NCI-H748 (cell line): ENCODE results near the gene ZP1.
"Not testable (repeated sequence)": the region's sequence is repeated elsewhere in the genome, so short reads cannot be mapped to it uniquely, and the experiment has no call there.

ENCODE experiments used
- DNase-seq: peaks from one replicate; lab custom pipeline; 2025; ENCODE audit not compliant: unreplicated experiment; lab: John Stamatoyannopoulos, UW

Gene ZP1, protein sequence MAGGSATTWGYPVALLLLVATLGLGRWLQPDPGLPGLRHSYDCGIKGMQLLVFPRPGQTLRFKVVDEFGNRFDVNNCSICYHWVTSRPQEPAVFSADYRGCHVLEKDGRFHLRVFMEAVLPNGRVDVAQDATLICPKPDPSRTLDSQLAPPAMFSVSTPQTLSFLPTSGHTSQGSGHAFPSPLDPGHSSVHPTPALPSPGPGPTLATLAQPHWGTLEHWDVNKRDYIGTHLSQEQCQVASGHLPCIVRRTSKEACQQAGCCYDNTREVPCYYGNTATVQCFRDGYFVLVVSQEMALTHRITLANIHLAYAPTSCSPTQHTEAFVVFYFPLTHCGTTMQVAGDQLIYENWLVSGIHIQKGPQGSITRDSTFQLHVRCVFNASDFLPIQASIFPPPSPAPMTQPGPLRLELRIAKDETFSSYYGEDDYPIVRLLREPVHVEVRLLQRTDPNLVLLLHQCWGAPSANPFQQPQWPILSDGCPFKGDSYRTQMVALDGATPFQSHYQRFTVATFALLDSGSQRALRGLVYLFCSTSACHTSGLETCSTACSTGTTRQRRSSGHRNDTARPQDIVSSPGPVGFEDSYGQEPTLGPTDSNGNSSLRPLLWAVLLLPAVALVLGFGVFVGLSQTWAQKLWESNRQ

DNA sequence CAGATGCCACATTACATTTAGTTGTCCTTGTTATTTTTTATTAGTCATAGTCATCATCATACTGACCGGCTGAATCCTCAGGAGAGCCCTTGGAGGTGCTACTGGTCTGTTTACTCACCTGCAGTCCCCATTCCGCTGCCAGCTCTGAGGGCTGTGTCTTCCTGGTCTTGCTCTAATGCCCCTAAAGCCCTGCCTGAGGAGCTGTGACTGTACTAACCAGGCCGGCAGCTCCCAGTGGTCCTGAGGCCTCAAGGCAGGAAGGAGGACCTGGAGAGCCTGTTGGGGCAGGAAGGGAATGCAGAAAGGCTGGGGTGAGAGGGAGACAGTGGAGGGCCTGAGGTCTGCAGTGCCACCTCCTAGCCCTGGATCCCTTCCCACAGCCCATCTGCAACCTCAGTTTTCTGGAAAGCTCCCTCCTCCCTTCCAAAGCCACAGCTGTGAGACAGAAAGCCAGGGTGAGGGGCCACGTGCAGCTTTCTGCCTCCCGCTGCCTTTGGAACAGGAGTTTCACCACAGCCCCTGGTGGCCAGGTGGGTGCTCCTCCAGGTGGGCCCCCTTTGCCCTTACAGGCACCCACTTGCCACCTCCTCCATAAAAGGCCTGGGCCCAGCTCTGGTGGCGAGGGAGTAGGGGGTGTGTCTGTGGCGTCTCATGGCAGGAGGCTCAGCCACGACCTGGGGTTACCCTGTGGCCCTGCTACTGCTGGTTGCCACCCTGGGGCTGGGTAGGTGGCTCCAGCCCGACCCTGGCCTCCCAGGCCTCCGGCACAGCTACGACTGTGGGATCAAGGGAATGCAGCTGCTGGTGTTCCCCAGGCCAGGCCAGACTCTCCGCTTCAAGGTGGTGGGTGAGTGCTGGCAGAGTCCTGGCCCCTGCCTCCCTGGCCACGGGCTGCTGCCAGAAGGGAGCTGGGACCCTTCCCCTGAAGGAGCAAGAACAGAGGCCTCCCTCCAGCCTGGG, at the start of gene ZP1:
TSS of gene ZP1 (plus strand) at position 632 of the 960 bp plus-strand sequence. CDS start at position 652, 20 bp downstream.
- DNase-seq, result no peak

DNA sequence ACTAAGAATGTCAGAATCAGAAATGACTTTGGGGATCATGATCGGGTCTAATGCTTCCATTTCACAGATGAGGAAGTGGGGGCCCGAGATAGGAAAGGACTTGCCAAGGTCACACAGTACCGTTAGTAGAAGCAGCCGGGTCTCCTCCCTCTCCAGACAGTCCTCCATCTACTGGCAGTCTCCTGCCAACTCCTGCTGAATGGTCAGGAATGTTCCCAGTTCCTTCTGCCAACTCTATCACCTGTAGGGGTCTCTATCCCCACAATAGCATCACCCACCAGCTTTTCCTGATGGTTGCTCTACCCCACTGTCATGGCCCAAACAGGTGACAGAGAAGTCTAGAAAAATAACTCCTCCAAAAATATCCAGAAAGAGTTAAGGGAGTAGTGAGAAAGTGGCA, 49.3 kb upstream of the ZP1 start:
- DNase-seq, result no peak

DNA sequence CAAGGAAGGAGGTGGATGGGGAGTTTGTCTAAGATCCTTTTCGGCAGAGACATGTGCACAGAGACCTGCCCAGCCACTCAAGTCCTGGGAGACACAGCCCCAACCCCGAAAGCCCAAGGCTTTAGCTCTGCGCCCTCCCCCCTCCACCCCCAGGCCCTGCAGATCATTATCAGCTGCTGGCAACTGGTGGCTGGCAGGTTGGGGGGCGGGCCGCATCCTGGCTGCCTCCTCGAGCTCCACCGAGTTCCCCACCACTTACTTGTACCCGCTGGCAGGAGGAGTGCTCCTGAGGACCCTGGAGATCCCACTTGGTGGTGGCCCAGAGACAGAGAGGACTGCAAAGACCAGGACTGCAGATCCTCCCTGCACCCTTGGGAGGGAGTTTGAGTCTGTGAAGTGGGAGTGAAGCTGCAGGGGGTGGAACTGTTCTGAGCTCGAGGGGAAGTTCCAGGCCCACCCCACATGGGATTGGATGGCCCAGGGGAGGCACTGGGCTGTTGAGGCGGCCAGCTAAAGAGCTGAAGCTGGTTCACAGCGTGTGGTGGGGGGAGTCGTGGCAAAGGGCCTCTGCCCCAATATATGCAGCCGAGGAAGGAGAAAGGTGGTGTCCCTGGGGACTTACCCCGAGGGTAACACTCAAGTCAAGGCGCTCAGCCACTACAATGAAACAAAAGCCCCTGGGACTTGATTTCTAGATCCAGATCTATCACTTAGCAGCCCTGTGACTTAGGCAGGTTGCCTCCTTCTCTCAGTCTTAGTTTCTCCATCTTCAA, 45.3 kb upstream of the ZP1 start:
- DNase-seq, result no peak

- DNase-seq, result not testable (repeated sequence)
Observed at GRCh38 chr11:60823745-60824306, 43.5 kb upstream of the ZP1 start.

GRCh38 chr11:60825118-60825517, 42.2 kb upstream of the ZP1 start:
- no peak for DNase-seq

DNA sequence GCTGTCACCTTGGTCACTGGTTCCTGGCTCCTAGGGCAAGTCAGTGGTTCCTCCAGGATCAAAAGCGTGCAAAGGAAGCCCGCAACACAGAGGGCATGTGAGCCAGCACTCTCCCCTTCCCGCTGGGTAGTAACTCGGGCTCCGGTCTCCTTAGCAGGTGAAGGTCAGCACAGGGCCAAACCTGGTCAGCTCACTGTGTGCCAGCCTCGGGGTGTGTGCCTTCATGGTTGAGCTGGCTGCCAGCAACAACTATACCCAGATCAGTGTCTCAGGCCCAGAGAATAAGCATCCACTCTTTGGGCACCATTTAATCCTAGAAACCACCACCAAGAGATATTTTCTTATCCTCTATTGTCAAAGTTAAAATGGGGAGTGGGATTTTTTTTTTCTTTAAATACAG, 41.6 kb upstream of the ZP1 start:
- no peak for DNase-seq

DNA sequence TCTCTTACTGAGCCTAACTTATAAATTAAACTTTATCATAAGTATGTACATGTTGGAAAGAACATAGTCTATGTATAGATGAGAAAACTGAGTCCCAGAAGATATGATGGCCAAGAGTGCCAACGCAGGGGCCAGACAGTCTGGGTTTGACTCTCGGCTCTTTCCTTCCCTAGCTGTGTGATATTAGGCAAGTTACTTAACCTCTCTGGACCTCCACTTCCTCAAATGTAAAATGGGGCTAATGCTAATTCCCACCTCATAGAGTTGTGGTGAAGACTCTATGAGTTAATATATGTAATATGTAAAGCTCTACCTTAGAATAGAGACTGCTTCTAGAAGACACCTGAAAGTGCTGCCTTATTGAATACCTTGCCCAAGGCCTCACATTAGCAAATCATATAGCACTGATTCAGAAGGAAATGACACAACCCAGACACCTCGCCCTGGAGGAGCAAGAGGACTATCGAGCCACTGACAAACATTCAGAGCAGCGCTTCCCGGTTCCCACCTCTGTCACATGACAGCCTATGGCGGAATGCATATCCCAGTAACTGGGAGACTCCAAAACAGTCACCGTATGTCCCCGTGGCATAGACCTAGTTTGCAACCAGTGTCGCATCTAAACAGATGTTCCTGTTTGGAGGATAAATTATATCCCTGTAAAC, 36.7 kb upstream of the ZP1 start:
- no peak for DNase-seq

DNA sequence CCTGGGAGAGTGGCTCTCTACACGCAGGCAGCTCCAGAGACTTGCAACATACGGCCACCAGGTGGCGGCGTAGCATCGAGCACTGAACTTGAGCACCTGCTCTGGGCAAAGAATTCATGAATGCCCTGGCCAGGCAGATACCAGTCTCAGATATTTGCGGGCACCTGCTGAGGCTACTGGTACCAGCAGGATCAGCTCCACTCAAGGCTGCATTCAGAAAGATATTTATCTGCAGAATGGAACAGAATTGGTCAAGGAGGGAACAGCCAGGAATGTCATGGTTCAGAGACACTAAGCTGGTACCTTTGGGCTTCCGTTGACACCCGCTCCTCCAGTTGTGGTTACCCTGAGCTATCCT, 36.2 kb upstream of the ZP1 start:
- peak; percentile 87 for DNase-seq

DNA sequence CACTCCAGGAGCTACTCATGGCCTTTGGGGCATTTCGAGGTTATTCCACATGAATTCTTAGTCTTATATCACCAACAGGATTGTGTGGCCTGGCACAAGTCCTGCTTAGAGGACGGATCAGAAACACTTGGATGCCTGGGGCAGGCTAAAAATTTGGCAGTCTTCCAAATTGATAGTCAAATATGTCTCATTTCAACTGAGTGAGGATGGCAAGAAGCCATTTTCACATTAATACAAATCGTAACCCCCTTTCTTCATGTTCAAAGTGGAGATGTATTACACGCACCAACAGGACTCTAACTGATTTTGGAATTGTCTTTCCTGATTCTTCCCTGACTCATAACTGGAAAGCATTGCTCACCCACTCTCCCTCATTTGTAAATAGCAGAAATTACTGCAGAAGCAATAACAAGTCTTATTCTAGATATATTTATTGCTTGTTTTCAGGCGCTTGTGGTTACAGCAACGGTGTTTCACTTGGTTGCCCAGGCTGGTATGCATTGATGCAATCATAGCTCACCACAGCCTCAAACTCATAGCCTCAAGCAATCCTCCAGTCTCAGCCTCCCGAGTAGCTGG, 35.8 kb upstream of the ZP1 start:
- peak; percentile 38 for DNase-seq

- no peak for DNase-seq
Observed at GRCh38 chr11:60834742-60835533, 32.4 kb upstream of the ZP1 start.

DNA sequence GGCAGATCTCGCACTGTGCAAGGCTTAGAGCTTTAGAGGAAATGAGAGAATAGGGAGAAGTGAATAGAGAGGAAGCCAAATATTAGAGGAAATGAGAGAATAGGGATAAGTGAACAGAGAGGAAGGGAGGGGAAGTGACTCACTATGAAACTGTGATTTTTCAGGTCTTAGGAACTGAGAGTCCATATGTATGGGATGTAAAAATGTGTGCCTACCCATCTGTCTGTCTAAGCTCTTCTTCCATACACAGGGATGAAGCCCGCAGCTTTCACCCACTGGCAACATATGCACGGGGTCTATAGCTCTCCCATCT, 31.9 kb upstream of the ZP1 start:
- no peak for DNase-seq

DNA sequence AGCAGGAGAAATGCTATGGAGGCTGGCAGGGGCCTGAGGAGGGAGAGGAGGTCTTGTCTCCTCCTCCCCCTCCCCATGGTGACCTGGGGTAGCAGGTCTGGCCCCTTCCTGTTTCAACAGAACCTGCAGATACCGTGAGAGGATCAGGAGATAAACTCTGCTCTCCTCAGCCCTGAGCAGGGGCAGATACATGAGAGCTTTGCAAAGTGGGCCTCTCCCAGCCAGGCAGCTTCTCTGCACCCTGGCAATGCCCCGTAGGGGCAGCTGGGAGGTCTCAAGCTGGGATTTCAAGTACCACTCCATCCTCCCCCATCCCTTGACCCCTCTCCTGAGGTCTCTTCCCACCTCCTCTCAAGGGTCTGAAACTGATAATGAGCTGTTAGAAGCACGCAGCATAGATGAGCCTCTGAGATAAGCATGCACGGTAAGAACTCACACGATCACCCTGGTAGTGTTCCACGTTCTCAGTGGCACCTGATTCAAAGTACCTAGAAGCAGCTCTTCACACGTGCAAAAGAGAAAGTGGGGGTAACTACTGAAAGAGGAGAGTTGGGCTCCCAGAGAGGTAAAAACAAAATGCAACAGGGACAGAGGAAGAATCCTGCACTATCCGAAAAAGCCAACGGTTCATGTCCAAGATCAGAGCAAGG, 30.4 kb upstream of the ZP1 start:
- no peak for DNase-seq

GRCh38 chr11:60838132-60838531, 29.2 kb upstream of the ZP1 start:
- no peak for DNase-seq

DNA sequence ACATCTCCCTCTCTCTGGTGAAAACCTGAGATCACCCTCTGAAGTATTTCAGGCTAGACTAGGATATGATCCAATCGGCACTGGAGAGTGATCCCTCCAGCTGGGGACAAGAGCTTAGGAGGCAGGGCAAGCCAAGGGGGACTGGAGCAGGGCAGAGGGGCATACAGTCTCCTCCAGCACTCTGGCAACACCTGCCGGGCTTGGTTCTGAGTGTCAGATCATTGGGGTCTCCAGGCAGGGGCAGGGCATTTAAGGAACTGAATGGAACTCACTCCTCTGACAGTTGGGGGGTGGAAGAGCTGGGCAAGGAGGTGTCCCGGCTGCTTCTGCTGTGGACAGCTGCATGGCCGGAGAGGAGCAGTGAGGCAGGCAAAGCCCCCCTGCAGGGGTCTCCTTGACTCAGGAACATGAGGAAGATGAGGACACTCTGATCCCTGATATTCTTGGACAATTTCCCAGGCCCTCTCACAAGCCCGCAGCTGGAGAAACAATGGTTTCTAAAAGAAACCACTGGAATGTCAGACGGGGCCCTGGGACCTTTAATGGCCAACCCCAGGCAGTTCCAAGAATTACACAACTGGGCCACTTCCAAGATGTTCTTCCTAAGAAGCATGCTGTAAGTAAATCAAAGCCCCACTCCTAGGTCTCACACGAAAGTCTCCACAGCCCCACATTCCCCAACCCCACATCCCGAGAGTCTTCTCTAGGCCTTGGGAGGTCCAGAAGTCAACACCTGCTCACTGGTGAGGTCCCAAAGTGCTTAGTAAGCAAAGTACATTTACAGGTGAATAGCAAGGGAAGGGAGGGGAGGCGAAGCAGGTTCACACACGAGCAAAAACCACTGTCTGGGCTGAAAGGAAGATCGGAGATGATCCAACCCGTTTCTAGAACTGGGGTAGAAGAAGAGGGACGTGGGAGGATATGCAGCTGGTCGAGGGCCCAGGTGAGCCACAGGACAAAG, 26.6 kb upstream of the ZP1 start:
- DNase-seq, result no peak

DNA sequence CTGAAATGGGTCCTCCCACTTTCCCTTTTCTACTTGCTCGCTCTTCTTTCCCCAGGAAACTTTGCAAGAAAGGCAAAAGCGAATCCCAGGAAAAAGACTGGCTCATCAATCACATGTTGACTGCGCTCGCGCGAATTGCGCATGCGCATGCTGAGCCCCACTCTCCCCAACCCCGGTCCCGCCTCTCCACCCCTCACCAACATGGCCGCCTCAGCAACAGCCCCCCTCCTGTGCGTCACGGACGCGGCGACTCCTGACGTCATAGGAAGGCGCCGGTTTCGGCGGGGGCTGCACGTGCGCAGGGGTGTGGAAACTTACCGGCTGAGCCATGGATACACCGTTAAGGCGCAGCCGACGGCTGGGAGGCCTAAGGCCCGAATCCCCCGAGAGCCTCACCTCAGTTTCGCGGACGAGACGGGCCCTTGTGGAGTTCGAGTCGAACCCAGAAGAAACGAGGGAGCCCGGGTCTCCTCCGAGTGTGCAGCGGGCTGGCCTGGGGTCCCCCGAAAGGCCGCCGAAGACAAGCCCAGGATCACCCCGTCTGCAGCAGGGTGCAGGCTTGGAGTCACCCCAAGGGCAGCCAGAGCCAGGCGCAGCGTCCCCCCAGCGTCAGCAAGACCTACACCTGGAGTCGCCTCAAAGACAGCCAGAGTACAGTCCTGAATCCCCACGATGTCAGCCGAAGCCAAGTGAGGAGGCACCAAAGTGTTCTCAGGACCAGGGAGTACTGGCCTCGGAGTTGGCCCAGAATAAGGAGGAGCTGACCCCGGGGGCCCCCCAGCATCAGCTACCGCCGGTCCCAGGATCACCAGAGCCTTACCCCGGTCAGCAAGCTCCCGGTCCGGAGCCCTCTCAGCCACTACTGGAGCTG, 25.3 kb upstream of the ZP1 start, which contains the start of gene CCDC86:
TSS of gene CCDC86 (plus strand) at position 317 of the 871 bp plus-strand sequence. CDS start at position 329, 12 bp downstream.
- DNase-seq, result peak; percentile 95
